Measurements from ENCODE around the gene HAX1.
"Not testable (repeated sequence)": the region's sequence is repeated elsewhere in the genome, so short reads cannot be mapped to it uniquely, and the experiment has no call there.

Gene HAX1

GRCh38 chr1:154272217-154272998 lies at the start of gene HAX1:
Gene HAX1 (plus strand): TSS chr1:154272629. CDS start chr1:154272724, 95 bp downstream.
- peak; percentile 97 for DNase-seq (ENCODE audit: low read depth in 2 of 2)

DNA sequence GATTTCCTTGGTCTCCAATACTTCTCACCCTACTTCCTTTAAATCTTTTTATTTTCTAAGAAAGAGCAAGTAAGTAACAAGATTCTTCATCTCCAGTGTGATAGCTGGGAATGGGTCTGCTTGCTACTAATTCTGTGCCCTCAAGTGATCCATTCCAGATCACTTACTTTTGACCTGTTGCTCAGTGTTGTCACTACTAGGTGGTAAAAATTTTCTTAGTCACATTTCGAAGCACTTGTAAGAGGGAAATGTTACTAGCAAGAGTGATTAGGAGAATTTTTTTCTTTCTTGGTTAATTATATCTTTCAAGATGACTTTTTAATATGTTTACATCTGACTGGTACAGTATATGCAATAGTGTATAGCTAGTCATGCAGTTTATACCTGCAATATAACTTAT lies 49.5 kb upstream of the HAX1 start:
- DNase-seq (ENCODE audit: low read depth in 2 of 2), result no peak

GRCh38 chr1:154223621-154224020 lies 48.8 kb upstream of the HAX1 start:
- no peak for DNase-seq (ENCODE audit: low read depth in 2 of 2)

- no peak for DNase-seq (ENCODE audit: low read depth in 2 of 2)
Observed at GRCh38 chr1:154225370-154225769, 47.1 kb upstream of the HAX1 start.

DNA sequence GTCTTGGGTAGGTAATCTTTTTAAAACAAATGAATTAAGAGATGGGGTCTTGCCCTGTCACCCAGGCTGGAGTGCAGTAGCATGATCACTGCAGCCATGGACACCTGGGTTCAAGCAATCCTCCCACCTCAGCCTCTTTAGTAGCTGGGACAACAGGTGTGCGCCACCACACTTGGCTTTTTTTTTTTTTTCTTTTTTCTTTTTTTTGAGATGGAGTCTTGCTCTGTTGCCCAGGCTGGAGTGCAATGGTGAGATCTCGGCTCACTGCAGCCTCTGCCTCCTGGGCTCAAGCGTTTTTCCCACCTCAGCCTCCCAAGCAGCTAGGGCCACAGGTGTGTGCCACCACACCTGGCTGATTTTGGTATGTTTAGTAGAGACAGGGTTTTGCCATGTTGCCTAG lies 41.3 kb upstream of the HAX1 start:
- DNase-seq (ENCODE audit: low read depth in 2 of 2), result not testable (repeated sequence)

GRCh38 chr1:154233127-154233526 lies 39.3 kb upstream of the HAX1 start:
- DNase-seq (ENCODE audit: low read depth in 2 of 2), result not testable (repeated sequence)

DNA sequence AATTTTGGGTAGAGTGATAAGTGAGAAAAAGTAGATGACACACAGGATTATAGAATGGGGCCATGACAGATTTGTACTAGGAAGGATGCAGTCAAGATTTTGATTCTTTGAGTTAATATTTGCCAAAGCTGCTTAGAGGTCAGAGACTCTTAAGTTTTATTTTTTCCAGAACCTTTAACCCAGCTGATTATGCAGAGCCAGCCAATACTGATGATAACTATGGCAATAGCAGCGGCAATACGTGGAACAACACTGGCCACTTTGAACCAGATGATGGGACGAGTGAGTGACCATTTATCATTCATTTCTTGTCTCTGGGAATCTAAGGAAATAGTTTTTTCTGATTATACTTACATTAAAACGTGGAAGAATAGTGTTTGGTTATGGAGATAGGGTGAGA lies 35.6 kb upstream of the HAX1 start:
- DNase-seq (ENCODE audit: low read depth in 2 of 2), result no peak

GRCh38 chr1:154237435-154237834 lies 35.0 kb upstream of the HAX1 start:
- no peak for DNase-seq (ENCODE audit: low read depth in 2 of 2)

- DNase-seq (ENCODE audit: low read depth in 2 of 2), result no peak
Observed at GRCh38 chr1:154237880-154238506, 34.4 kb upstream of the HAX1 start.

GRCh38 chr1:154239491-154239890 lies 32.9 kb upstream of the HAX1 start:
- no peak for DNase-seq (ENCODE audit: low read depth in 2 of 2)

DNA sequence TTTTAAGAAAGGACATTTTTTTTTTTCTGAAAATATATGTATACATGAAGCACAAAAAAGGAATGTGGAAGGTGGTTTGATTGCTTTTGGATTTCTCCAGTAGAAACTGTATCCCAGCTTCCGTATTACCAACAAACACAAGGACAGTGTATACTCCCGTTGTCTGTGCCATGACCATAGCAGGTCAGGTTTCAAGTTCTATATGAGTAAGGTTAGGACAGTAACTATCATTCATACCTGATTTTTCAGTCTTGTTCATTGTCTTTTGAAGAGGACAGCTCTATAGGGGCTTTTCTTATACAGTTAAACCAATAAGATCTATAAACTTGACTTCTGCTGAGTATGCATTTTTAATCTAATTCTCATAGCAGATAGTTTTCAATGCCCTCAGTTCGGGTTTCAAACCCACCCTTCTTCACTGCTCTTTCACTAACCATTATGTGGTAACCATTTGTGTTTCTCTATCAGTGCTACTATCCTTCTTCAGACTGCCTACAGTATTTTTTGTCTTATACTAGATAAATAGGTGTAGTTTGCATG lies 32.1 kb upstream of the HAX1 start:
- no peak for DNase-seq (ENCODE audit: low read depth in 2 of 2)

- DNase-seq (ENCODE audit: low read depth in 2 of 2), result no peak
Observed at GRCh38 chr1:154241703-154242351, 30.6 kb upstream of the HAX1 start.

GRCh38 chr1:154253671-154254070 lies 18.8 kb upstream of the HAX1 start:
- DNase-seq (ENCODE audit: low read depth in 2 of 2), result no peak

- DNase-seq (ENCODE audit: low read depth in 2 of 2), result no peak
Observed at GRCh38 chr1:154256686-154257085, 15.7 kb upstream of the HAX1 start.

DNA sequence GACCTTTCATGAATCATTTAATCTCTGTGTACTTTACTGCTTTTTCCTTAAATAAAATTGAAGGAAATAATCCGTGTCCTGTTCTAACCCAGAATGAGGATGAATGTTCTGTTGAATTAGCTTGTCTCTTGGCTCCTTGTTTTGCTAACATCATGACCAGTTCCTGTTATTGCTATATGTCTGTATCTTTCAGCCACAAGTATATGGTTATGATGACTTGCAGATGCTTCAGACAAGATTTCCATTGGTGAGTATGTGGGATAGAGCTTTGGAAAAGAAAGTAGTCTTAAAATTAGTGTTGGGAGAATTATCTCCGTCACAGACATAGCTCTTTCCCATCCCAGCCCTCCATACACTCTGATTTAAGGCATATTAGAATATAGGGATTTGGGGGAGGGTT lies 13.6 kb upstream of the HAX1 start:
- no peak for DNase-seq (ENCODE audit: low read depth in 2 of 2)

- DNase-seq (ENCODE audit: low read depth in 2 of 2), result no peak
Observed at GRCh38 chr1:154260127-154260526, 12.3 kb upstream of the HAX1 start.

- no peak for DNase-seq (ENCODE audit: low read depth in 2 of 2)
Observed at GRCh38 chr1:154263465-154264332, 8.7 kb upstream of the HAX1 start.

- DNase-seq (ENCODE audit: low read depth in 2 of 2), result no peak
Observed at GRCh38 chr1:154264454-154264853, 8.0 kb upstream of the HAX1 start.

DNA sequence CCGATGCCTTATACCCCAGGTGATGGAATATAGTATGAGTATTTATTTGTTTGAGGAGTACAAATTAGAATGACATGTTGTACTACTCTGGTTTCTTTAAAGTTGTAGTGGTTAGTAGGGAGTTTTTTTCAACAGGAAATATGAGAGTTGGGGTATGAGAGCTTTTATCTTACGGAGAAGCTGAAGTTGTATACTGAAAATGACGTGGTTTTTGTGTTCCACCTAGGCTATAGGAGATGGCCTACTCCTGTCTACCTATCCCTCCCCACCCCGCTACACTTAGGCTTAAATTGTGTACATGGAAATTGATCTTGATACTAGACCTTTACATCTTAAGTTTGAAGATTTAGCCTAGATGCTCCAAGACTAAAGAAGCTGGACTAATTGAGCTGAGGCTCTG lies 6.8 kb upstream of the HAX1 start:
- no peak for DNase-seq (ENCODE audit: low read depth in 2 of 2)

DNA sequence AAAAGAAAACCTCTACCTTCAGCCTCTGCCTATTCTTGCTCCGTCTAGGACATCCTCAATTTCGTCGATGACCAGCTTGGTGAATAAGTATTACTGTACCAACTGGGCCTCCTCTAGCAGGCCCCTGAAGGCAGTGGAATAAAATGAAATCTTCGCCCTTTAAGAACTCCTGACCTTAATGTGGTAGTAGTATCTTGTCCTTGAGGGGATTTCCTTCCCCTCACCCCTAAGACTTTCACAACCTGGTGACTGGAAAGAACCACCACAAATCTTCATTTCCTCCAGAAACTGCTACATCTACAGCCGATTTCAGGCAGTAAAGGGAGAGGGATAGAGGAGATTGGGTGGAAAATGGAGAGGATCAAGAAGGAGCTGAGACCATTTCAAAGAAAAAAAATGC lies 1.6 kb upstream of the HAX1 start:
- no peak for DNase-seq (ENCODE audit: low read depth in 2 of 2)

DNA sequence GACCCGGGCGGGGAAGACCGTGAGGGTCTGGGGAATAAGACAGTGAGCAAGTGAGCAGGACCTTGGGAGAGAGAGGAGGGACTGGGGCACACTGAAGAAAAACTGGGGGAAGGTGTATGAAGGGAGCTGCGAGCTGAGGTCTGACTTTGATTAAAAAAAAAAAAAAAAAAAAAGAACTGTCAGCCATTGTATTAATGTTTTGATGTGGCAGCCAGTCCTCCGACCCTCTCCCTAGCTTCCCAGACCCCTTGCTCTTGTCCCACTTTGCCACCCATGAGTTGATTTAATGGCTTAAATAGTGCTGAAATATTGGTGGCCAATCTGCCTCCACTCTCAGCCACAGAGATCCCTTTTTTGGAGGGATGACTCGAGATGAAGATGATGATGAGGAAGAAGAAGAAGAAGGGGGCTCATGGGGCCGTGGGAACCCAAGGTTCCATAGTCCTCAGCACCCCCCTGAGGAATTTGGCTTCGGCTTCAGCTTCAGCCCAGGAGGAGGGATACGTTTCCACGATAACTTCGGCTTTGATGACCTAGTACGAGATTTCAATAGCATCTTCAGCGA lies 652 bp downstream of the HAX1 start:
- DNase-seq (ENCODE audit: low read depth in 2 of 2), result no peak

Data from activated CD8-positive, alpha-beta memory T cell treated with anti-CD3 and anti-CD28 coated beads for 4 hours (primary cell).